ENCODE measurements around the gene H6PD.

The H6PD gene

DNA sequence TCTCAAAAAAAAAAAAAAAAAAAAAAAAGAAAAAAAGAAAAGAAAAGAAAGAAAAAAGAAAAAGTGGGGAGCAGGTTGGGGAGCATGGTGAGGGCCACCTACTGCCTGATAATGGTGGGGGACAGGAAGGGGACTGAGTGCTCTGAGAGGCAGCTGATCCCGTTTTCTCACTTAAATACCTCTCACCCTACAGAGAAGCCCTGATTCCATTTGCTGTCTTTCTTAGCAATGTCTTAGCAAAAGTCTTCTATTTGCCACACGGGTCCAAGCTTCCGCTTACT lies 692 bp upstream of the H6PD start:
- H3K27me3 ChIP-seq (ENCODE audit: insufficient read depth, low read depth) = no peaks in the 10 kb centered on the region
- H2AFZ ChIP-seq (ENCODE audit: low read depth) = peak overlapping the region; percentile 72
- no peaks in the 10 kb centered on the region for H3K79me2 ChIP-seq (ENCODE audit: insufficient read depth, low read depth)
- H3K36me3 ChIP-seq (ENCODE audit: insufficient read depth) = no peaks in the 10 kb centered on the region
- peak overlapping the region; percentile 1; the same call in 1 of the 2 replicates for H3K9ac ChIP-seq
- no peaks in the 10 kb centered on the region for H4K20me1 ChIP-seq (ENCODE audit: insufficient read depth)
- peak overlapping the region; percentile 44 for H3K4me3 ChIP-seq (IDR thresholded peaks at IDR 0.05; ENCODE audit: insufficient read depth, low read depth, low read length)
- TF ChIP-seq CTCF (conservative IDR thresholded peaks at IDR 0.05; ENCODE audit: low read depth, low read length) = no peak
- peak overlapping the region; percentile 74 for H3K4me2 ChIP-seq
- H3K27ac ChIP-seq = no peak overlapping the region
- peaks cover 70% of the 10 kb centered on the region for H3K4me1 ChIP-seq (ENCODE audit: low read depth, poor library complexity, severe bottlenecking)

DNA sequence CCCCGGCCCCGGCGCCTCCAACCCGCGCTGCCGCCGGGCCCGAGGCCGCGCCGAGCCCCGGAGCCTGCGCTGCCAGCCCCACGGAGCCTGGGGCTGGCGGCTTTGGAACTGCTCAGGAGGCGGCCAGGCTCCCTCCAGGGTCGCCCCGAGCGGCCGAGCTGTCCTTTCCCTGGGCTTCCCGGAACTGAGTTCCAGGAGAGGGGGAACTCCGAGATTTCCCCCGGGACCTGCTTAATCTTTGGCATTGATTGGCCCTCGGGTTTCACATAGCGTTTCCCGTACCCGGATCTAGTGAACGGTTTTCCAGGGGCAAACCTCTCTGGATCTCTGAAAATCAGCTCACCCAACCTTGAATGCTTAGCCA lies 504 bp downstream of the H6PD start:
- H3K4me2 ChIP-seq = peak overlapping the region; percentile 79
- H4K20me1 ChIP-seq (ENCODE audit: insufficient read depth) = no peaks in the 10 kb centered on the region
- peak overlapping the region; percentile 45 for H3K4me3 ChIP-seq (IDR thresholded peaks at IDR 0.05; ENCODE audit: insufficient read depth, low read depth, low read length)
- no peak for TF ChIP-seq CTCF (conservative IDR thresholded peaks at IDR 0.05; ENCODE audit: low read depth, low read length)
- no peaks in the 10 kb centered on the region for H3K36me3 ChIP-seq (ENCODE audit: insufficient read depth)
- peaks cover 81% of the 10 kb centered on the region for H3K4me1 ChIP-seq (ENCODE audit: low read depth, poor library complexity, severe bottlenecking)
- no peaks in the 10 kb centered on the region for H3K27me3 ChIP-seq (ENCODE audit: insufficient read depth, low read depth)
- peak overlapping the region; percentile 76 for H3K27ac ChIP-seq
- H3K79me2 ChIP-seq (ENCODE audit: insufficient read depth, low read depth) = no peaks in the 10 kb centered on the region
- peak overlapping the region; percentile 89 for H2AFZ ChIP-seq (ENCODE audit: low read depth)
- peak overlapping the region; percentile 88 for H3K9ac ChIP-seq

DNA sequence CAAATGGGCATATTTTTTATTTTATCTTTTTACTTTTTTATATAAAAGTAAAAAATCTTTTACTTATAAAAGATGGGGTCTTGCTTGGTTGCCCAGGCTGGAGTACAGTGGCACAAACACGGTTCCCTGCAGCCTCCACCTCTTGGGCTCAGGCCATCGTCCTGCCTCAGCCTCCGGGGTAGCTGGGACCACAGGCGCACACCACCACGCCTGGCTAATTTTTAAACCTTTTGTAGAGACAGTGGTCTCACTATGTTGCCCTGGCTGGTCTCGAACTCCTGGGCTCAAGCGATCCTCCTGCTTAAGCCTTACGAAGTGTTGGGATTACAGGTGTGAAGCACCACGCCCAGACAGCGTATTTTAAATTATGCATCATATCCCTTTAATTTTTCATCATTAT lies 986 bp downstream of the H6PD start:
- H3K9ac ChIP-seq = peak overlapping the region; percentile 88
- no peaks in the 10 kb centered on the region for H3K36me3 ChIP-seq (ENCODE audit: insufficient read depth)
- peak overlapping the region; percentile 45 for H3K4me3 ChIP-seq (IDR thresholded peaks at IDR 0.05; ENCODE audit: insufficient read depth, low read depth, low read length)
- H3K4me1 ChIP-seq (ENCODE audit: low read depth, poor library complexity, severe bottlenecking) = peaks cover 81% of the 10 kb centered on the region
- H4K20me1 ChIP-seq (ENCODE audit: insufficient read depth) = no peaks in the 10 kb centered on the region
- no peaks in the 10 kb centered on the region for H3K27me3 ChIP-seq (ENCODE audit: insufficient read depth, low read depth)
- H3K4me2 ChIP-seq = peak overlapping the region; percentile 79
- no peaks in the 10 kb centered on the region for H3K79me2 ChIP-seq (ENCODE audit: insufficient read depth, low read depth)
- peak overlapping the region; percentile 89; the same call in 1 of the 2 replicates for H2AFZ ChIP-seq (ENCODE audit: low read depth)
- H3K27ac ChIP-seq = peak overlapping the region; percentile 76
- TF ChIP-seq CTCF (conservative IDR thresholded peaks at IDR 0.05; ENCODE audit: low read depth, low read length) = no peak

DNA sequence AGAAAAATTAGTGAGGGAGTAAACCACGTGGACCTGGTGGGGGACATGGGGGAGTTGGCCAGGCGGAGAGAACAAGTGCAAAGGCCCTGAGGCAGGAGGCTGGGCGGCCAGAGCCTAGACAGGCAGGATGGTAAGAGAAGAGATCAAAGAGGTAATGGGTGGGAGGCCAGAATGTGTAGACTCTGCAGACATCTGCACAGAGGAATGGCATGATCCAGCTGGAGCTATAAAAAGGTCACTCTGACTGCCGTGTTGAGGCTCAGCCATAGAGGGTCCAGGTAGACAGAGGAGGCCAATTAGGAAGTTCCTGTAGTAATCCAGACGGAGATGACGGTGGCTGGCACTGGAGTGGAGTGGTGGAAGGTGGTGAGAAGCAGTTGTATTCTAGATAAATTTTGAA lies 3.6 kb downstream of the H6PD start:
- no peak overlapping the region for H3K9ac ChIP-seq
- peaks cover 64% of the 10 kb centered on the region for H3K4me1 ChIP-seq (ENCODE audit: low read depth, poor library complexity, severe bottlenecking)
- no peak overlapping the region for H3K27ac ChIP-seq

More for the DNA sequence above, 3.6 kb downstream of the H6PD start:
- Histone ChIP-seq H3K36me3 (ENCODE audit: insufficient read depth) (no peaks in the 10 kb centered on the region), H3K4me3 (IDR thresholded peaks at IDR 0.05; ENCODE audit: insufficient read depth, low read depth, low read length) (no peak overlapping the region), H3K4me2 (peak overlapping the region; percentile 56; the same call in 1 of the 2 replicates), H4K20me1 (ENCODE audit: insufficient read depth) (no peaks in the 10 kb centered on the region), H3K79me2 (ENCODE audit: insufficient read depth, low read depth) (no peaks in the 10 kb centered on the region), H3K27me3 (ENCODE audit: insufficient read depth, low read depth) (no peaks in the 10 kb centered on the region), H2AFZ (ENCODE audit: low read depth) (no peak overlapping the region)
- no peak for TF ChIP-seq CTCF (conservative IDR thresholded peaks at IDR 0.05; ENCODE audit: low read depth, low read length)
